GM18861 (cell line): ENCODE data around the gene SEMA6A.

Experiments used
- ATAC-seq: cut with Tn5 transposase; IDR thresholded peaks from one replicate; pipeline ENCODE4 v1.9.1; 2021; ENCODE audit not compliant: unreplicated experiment

The SEMA6A gene

GRCh38 chr5:116442931-116443551, 131.6 kb downstream of the SEMA6A start:
- ATAC-seq = no peak

DNA sequence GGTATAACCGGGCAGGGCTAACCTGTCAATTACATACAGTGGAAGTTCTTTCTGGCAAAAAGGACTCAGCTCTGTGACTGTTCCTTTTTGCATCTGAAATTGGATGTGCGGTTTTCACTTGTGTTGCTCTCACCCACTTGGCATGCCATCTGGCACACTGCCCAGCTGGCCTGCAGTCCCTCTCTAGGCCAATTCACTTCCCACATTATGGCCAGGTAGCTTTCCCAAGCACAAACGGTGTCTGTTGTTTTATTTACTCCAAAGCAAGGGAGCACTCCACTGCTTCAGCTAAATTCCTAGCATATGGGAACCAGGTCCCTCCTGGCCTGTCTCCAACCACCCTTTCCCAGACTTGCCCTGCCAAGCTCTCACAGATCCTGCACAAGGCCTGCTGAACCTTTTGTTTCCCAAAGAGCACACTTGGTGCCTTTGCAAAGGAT, 132.5 kb downstream of the SEMA6A start:
- ATAC-seq = no peak

- ATAC-seq = no peak
These were observed 133.4 kb downstream of the SEMA6A start for GRCh38 chr5:116441223-116441622.

GRCh38 chr5:116440457-116441001, 134.1 kb downstream of the SEMA6A start:
- no peak for ATAC-seq

GRCh38 chr5:116439905-116440304, 134.7 kb downstream of the SEMA6A start:
- no peak for ATAC-seq

DNA sequence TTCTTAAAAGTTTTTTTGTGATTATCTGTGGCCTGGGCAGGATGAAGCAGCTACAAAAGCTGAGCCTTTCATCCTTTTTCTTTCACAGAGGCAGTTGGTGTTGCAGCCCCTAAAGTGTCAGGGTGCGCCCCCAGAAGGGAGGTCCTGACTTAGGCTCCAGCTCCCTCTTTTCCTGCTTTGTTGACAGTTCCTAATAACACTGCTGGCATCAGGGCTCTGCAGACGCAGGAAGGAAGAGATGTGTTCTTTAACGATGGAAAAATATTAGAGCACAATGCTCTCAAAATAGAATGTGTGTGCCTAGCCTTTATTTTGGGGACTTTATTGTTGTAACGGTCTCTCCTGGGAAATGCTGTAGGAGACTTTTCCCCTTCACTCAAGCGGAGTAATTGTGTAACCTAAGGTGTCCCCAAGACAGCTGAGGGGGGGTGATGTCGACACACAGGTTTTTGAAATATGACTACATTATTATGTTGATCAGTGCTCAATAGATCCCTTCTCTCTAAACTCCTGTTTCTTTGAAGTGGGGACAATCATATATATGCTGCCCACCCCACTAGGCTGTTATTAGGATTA, 135.6 kb downstream of the SEMA6A start:
- no peak for ATAC-seq

DNA sequence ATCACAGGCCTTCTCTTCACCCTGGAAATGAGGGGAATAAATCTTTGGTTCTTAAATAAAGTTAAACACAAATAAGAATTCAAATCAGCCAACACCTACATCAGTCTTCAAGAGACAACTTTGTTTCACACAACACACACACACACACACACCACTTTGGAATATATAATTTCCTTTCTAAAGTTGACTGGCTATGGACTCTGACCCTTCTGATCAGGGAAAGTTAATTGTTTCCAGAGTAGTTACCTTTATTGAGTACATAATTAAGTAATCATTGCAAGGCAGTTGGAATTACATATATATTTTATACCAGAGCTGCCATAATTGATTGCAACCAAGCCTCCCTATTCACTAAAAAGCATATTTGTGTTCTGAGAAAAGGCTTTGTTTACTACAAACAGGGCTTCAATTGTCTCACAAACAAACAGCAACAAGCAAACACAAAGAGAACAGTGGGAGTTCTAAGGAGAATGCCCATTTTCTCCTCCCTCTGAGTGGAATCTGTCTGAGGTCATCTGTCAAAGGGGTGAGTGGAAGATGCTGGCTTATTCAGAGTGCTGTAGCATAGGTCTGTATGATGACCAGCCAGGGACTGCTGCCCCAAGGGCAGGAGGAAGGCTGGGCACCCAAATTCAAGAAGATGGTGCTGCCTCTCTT, 136.6 kb downstream of the SEMA6A start:
- no peak for ATAC-seq

DNA sequence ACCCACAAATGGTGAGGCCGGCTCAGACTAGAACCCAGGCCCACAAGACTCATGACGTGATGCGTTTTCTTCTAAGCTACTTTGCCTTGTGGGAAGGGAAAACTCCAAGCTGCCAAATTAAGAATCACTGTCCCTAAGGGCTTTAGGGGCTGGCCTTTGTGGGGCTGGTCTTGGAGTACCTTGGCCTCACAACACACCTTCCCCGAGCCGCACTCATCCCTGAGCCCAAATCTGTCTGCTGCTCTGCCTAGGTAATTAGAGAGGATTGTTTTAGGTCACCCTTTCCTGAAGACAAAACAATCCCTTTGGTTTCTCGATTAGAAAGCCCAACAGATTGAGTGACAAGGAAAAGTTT, 137.3 kb downstream of the SEMA6A start:
- no peak for ATAC-seq

GRCh38 chr5:116436674-116437350, 137.8 kb downstream of the SEMA6A start:
- no peak for ATAC-seq

GRCh38 chr5:116428966-116429365, 145.7 kb downstream of the SEMA6A start:
- no peak for ATAC-seq

DNA sequence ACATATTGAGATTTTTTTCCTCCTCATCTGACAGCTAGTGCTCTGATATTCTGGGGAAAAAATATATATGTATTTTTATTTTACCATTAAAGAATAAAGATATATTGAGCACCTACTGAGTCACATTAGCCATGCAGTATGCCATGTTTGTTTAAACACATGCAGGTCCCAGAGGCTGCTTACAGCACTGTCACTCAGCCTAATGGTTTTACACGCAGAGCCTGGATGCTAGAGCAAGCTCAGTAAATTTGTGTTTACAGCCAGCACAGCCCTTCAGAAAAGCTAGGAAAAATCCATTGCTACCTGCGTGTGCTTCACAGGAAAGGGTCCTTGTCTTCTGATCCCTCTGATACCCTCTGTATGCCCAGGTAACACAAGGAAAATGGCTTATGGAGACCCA, 146.2 kb downstream of the SEMA6A start:
- ATAC-seq = no peak

- ATAC-seq = no peak
These were observed 149.7 kb downstream of the SEMA6A start for GRCh38 chr5:116424951-116425350.

GRCh38 chr5:116424258-116424615, 150.4 kb downstream of the SEMA6A start:
- ATAC-seq = no peak

DNA sequence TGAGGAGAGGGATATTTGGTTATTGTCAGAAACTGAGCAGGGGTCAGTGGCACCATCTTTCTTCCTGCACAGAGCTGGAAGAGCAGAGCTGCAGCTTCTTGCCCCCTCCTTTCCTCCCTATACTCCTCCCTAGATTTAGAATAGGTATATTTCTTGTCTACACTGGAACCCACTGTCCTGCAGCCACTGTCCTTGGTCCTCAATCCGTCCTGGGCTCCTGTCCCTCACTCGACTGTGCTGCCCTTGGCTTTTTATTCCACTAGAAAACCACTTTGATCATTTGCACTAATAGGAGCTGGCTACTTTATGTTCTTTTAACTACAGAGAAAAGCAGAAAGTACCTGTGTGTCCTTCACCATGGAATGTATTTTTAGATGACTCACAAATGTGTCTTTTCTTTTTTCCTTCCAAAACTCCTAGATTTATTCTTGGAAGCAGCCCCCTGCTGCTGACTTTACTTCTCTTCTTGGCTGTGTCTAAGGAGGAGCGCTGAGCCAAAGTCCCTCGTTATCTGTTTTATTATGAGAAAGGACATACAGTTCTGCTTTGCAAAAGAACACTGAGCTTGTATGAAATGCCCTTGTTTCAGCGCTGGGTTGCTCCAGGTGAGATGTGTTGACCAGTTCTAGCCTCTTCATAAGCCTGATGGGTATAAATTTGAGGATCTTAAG, 150.9 kb downstream of the SEMA6A start:
- no peak for ATAC-seq

DNA sequence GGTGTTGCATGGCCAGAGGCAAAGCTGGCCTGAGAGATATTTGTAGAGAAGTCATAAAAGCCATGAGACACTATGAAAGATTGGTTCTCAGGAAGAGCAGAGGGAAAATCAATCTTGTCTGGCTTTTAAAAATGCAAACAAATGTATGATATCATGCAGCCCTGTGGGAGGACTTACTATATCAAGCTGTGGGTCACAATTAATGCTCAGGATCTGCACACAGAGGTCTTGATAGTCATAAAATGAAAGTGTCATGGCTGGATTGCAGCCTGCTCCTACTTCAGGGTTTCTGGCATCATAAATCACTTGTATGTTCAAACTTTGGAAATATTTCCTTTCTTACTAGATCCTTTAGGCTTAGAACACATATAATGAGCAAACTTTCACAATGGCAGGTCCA, 151.5 kb downstream of the SEMA6A start:
- no peak for ATAC-seq

- ATAC-seq = no peak
These were observed 153.5 kb downstream of the SEMA6A start for GRCh38 chr5:116421080-116421629.

DNA sequence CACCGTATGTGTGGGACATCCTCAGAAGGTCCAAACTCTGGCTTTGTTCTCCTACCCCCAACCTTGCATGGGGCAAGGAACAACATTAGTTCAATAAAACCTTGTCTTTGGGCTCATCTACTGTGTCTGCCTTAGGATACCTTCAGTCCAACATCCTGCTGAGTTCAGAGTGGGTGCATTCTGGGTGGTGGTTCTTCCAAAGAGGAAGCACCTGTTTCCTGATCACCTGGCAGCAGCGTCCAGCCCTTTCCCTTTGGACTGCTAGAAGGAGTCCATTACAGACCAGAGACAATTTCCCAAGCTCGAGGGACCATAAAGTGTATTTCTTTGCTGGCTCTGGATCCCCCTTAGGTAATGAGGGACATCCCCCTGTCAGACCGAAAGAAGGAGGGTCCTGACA, 154.1 kb downstream of the SEMA6A start:
- ATAC-seq = no peak

DNA sequence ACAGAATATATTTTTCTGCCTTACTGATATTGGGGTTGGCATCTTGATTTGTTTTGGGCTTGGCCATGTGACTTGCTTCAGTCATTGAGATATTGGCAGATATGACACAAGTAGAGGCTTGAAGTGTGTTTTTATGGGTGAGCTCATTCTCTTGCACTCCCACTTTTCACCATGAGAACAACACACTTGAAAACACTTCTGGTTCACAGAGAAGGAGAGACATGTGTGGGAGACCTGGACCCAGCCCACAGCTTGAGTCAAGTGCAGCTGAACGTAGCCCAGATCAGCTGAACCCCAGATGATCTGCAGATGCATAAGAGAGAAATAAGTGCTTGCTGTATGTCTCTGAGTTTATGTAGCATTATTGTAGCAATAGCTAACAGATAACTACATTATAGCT, 155.4 kb downstream of the SEMA6A start:
- no peak for ATAC-seq

- no peak for ATAC-seq
These were observed 155.8 kb downstream of the SEMA6A start for GRCh38 chr5:116418774-116419173.

- ATAC-seq = no peak
These were observed 156.6 kb downstream of the SEMA6A start for GRCh38 chr5:116418016-116418415.

DNA sequence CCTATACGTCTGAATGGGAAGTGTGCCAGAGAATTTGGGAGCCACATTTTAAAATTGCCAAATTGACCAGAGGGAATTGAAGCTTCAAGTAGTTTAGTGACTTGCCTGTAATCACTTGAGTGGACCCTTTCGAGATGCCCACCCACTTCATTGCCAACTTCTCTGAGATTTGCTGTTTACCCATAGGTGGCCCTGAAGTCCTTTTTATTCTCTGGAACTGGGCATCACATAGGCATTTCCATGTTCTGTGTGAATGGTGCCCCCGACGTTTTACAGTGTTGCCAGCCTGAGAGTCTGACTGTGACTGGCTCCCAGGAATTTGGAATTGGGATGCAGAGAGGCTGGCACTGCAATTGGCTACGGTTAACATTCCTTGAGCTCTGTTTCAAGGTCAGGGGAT, 158.6 kb downstream of the SEMA6A start:
- no peak for ATAC-seq
